Effector memory CD8-positive, alpha-beta T cell (primary cell): Measurements from ENCODE around the gene ATXN7L3.
"Not testable (repeated sequence)": the region's sequence is repeated elsewhere in the genome, so short reads cannot be mapped to it uniquely, and the experiment has no call there.

Experiments
- ATAC-seq: fragments of 150-1000 bp; cut with Tn5 transposase; replicated peaks from 2 replicates; pipeline ENCODE4 v1.10.0; 2021; ENCODE audit warnings: mild to moderate bottlenecking, moderate library complexity
- DNase-seq, 3 experiments: peaks; one replicate each; pipeline ENCODE4 v3.0.0; 2021
- H3K27ac Mint-ChIP-seq, 2 donors: one replicate each; pipeline ENCODE4 v1.8.0; 2022; ENCODE audit warnings: mild to moderate bottlenecking in 2 of 2, mixed read lengths in 2 of 2, moderate library complexity in 2 of 2
- H3K27me3 Mint-ChIP-seq, 2 donors: one replicate each; pipeline ENCODE4 v1.8.0; 2022; ENCODE audit warnings: mixed read lengths in 2 of 2
- H3K36me3 Mint-ChIP-seq: one replicate; pipeline ENCODE4 v1.8.0; 2022; ENCODE audit warnings: mild to moderate bottlenecking, moderate library complexity, mixed read lengths; ENCODE audit not compliant: insufficient read depth
- H3K4me1 Mint-ChIP-seq, 2 donors: one replicate each; pipeline ENCODE4 v1.8.0; 2022; ENCODE audit warnings: low read depth in 2 of 2, mixed read lengths in 2 of 2
- H3K4me3 Mint-ChIP-seq, 2 donors: one replicate each; pipeline ENCODE4 v1.8.0; 2022; ENCODE audit warnings: mild to moderate bottlenecking in 2 of 2, mixed read lengths in 2 of 2, moderate library complexity in 2 of 2
- H3K9me3 Mint-ChIP-seq, 2 donors: one replicate each; pipeline ENCODE4 v1.8.0; 2022; ENCODE audit warnings: mixed read lengths in 2 of 2
- total RNA-seq, 9 experiments: gene quantifications; one replicate each; lab custom pipeline; 2026; lab: John Stamatoyannopoulos, UW

Gene ATXN7L3
- 92.7 to 157 (median 130) reads per million in 9 experiments for total RNA-seq

GRCh38 chr17:44199553-44200477, at the start of gene ATXN7L3:
ATXN7L3 (minus strand) TSS chr17:44199884; CDS start chr17:44198070, 1,814 bp downstream.
- ATAC-seq (peak; percentile 79), DNase-seq (peak; percentile 94 to 95 (median 95))
- peaks cover 35 to 38% of the 10 kb centered on the region in 2 donors for H3K4me1 Mint-ChIP-seq
- H3K27me3 Mint-ChIP-seq, result no peaks in the 10 kb centered on the region
- H3K36me3 Mint-ChIP-seq, result peaks cover 40% of the 10 kb centered on the region
- H3K9me3 Mint-ChIP-seq, result no peaks in the 10 kb centered on the region
- H3K4me3 Mint-ChIP-seq, result peak within 1 kb of the TSS; percentile 90 to 92
- peak within 1 kb of the TSS; percentile 92 to 96 for H3K27ac Mint-ChIP-seq

DNA sequence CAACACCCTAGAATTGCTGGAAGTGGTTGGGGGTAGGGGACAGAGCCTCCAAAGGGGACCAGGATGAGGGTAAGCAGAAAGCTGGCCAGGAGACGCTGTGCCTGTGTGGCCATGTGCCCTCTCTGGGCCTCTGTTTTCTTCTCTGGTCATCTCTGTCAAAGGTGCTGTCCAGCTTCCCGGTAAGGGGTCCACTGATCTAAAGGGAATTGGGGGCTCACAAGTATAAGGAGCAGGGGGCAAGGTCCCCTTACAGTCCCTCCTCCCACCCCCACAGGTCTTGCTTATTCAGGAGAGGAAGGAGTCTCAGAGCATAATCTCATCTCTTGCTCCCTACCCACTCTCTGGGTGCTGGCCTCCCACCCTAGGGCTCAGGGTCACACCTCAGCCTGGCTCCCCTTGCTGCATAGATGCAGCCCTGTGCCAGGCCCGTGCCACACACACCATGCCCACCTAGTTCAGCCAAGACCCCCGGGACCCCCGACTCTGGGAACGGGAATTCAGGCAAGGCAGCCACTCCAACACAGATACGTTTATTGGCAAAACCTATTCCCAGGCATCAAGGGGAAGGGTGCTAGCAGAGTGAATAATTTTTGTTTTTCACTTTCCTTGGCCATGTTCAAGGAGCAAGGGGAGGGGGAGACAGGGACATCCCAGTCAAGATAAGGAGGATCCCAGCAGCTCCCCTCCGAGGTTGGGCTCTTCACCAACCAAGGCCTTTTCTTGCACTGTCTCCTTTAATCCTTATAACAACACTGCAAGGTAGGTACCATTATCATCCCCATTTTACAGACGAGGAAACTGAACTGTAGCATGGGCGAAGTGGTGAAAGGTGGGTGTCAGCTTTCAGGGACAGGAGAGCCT, 48.4 kb upstream of the ATXN7L3 start:
- Mint-ChIP-seq H3K9me3 (no peaks in the 10 kb centered on the region), H3K27me3 (no peaks in the 10 kb centered on the region), H3K27ac (peak overlapping the region; percentile 90 to 91), H3K4me1 (peaks cover 27 to 34% of the 10 kb centered on the region in 2 donors), H3K36me3 (peaks cover 8% of the 10 kb centered on the region), H3K4me3 (no peak overlapping the region)
- ATAC-seq, result no peak
- DNase-seq, result no peak

GRCh38 chr17:44247440-44247841, 47.8 kb upstream of the ATXN7L3 start:
- Mint-ChIP-seq H3K27me3 (no peaks in the 10 kb centered on the region), H3K36me3 (peaks cover 8% of the 10 kb centered on the region), H3K4me1 (peaks cover 27 to 34% of the 10 kb centered on the region in 2 donors), H3K9me3 (no peaks in the 10 kb centered on the region), H3K27ac (peak overlapping the region; percentile 90 to 91), H3K4me3 (no peak overlapping the region)
- DNase-seq (no peak), ATAC-seq (no peak)

DNA sequence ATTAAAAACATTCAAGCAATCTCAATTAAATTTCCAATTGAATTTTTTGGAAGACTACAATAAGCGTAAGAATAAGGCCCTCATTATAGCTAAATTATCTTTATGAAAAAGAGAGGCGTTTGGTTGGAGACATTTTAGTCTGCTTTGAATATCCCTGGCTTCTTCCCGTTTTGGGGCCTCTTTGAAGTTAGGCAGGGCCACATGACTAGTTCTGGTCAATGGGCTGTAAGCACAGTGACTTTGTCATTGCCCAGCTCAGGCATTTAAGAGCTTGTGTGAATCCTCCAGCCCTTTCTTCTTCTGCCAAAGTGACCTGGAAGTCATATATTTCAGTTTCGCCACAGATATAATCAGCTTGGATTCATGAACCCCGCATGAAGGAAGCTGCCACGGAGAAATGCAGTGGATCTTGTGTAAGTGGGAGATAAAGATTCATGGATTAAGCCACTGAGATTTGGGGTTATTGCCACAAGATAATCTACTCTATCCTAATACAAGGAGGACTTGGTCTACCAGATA, 41.5 kb upstream of the ATXN7L3 start:
- no peaks in the 10 kb centered on the region for H3K9me3 Mint-ChIP-seq
- no peak overlapping the region for H3K27ac Mint-ChIP-seq
- peaks cover 1% of the 10 kb centered on the region for H3K36me3 Mint-ChIP-seq
- H3K4me3 Mint-ChIP-seq, result no peak overlapping the region
- ATAC-seq, result no peak
- peaks cover 3 to 4% of the 10 kb centered on the region in 2 donors for H3K4me1 Mint-ChIP-seq
- no peaks in the 10 kb centered on the region for H3K27me3 Mint-ChIP-seq
- no peak for DNase-seq

DNA sequence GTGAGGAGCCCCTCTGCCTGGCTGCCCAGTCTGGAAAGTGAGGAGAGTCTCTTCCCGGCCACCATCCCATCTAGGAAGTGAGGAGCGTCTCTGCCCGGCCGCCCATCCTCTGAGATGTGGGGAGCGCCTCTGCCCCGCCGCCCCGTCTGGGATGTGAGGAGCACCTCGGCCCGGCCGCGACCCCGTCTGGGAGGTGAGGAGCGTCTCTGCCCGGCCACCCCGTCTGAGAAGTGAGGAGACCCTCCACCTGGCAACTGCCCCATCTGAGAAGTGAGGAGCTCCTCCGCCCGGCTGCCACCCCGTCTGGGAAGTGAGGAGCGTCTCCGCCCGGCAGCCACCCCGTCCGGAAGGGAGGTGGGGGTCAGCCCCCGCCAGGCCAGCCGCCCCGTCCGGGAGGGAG, 38.2 kb upstream of the ATXN7L3 start:
- Mint-ChIP-seq H3K27me3 (peaks cover 1 to 10% of the 10 kb centered on the region in 2 donors), H3K4me1 (peaks cover 0 to 10% of the 10 kb centered on the region in 2 donors)
- not testable (repeated sequence) for H3K27ac Mint-ChIP-seq, H3K4me3 Mint-ChIP-seq, H3K9me3 Mint-ChIP-seq, DNase-seq, ATAC-seq, H3K36me3 Mint-ChIP-seq

DNA sequence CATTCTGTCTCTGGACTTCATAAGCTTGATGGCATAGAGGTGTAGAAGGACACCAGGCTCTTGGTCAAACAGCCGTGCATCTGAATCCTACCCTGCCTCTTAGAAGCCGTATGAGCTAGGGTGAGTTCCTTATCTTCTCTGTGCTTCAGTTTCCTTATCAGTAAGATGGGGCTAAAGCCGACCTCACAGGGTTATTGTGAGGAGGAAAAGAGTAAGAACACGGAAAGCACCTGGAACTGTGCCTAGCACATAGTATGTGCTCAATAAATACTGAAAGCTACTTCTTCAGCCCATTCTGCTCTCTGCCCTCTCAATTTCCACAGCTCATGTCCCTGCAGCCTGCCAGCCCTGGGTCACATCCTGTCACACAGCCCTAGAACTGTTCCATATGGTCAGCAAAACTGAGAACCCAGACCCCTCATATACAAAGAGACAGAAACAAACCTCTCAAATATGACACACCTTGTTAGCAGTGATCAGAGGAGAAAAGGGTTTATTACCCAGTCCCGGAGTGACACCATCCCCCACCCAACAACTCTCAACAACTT, 36.8 kb upstream of the ATXN7L3 start:
- H3K4me1 Mint-ChIP-seq, result peaks cover 0 to 10% of the 10 kb centered on the region in 2 donors
- no peak for DNase-seq
- peaks cover 3% of the 10 kb centered on the region for H3K36me3 Mint-ChIP-seq
- H3K27me3 Mint-ChIP-seq, result peaks cover 11 to 19% of the 10 kb centered on the region in 2 donors
- H3K27ac Mint-ChIP-seq, result no peak overlapping the region
- H3K9me3 Mint-ChIP-seq, result no peaks in the 10 kb centered on the region
- ATAC-seq, result no peak
- H3K4me3 Mint-ChIP-seq, result no peak overlapping the region

- peaks cover 0 to 10% of the 10 kb centered on the region in 2 donors for H3K4me1 Mint-ChIP-seq
- peaks cover 12 to 19% of the 10 kb centered on the region in 2 donors for H3K27me3 Mint-ChIP-seq
- H3K9me3 Mint-ChIP-seq, result no peaks in the 10 kb centered on the region
- no peak overlapping the region for H3K27ac Mint-ChIP-seq
- peaks cover 3% of the 10 kb centered on the region for H3K36me3 Mint-ChIP-seq
- DNase-seq (no peak), ATAC-seq (no peak)
- no peak overlapping the region for H3K4me3 Mint-ChIP-seq
These were observed 35.9 kb upstream of the ATXN7L3 start for GRCh38 chr17:44235583-44235936.

DNA sequence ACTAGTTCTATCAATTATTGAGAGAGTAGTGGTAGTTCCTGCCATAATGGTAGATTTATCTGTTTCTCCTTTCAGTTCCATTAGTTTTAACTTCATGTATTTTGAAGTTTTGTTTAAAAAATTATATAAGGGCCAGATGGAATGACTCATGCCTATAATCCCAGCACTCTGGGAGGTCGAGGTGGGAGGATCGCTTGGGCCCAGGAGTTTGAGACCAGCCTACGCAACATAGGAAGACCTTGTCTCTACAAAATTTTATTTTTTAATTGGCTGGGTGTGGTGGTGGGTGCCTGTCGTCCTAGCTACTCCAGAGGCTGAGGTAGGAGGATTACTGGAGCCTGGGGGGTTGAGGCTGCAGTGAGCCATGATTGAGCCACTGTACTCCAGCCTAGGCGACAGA, 33.9 kb upstream of the ATXN7L3 start:
- ATAC-seq (no peak), DNase-seq (no peak)
- peaks cover 4% of the 10 kb centered on the region for H3K36me3 Mint-ChIP-seq
- H3K27ac Mint-ChIP-seq, result no peak overlapping the region
- no peak overlapping the region for H3K4me3 Mint-ChIP-seq
- peaks cover 19 to 20% of the 10 kb centered on the region in 2 donors for H3K27me3 Mint-ChIP-seq
- H3K9me3 Mint-ChIP-seq, result no peaks in the 10 kb centered on the region
- H3K4me1 Mint-ChIP-seq, result peaks cover 0 to 10% of the 10 kb centered on the region in 2 donors

DNA sequence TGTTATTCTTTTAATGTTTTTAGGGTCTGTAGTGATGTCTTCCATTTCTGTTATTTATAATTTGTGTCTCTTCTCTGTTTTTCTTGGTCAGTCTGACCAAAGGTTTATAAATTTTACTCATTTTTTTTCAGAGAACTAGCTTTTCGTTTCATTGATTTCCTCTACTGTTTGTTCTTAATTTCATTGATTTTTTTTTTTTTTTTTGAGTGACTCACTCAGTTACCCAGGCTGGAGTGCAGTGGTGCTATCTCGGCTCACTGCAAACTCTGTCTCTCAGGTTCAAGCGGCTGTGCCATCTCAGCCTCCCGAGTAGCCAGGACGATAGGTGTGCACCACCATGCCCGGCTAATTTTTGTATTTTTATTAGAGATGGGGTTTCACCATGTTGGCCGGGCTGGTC, 32.4 kb upstream of the ATXN7L3 start:
- H3K27ac Mint-ChIP-seq, result no peak overlapping the region
- H3K9me3 Mint-ChIP-seq, result no peaks in the 10 kb centered on the region
- no peak overlapping the region for H3K4me3 Mint-ChIP-seq

GRCh38 chr17:44230140-44230539, 30.5 kb upstream of the ATXN7L3 start:
- Mint-ChIP-seq H3K27ac (no peak overlapping the region), H3K36me3 (peaks cover 8% of the 10 kb centered on the region), H3K27me3 (peaks cover 18 to 20% of the 10 kb centered on the region in 2 donors), H3K4me1 (peaks cover 0 to 4% of the 10 kb centered on the region in 2 donors), H3K9me3 (no peaks in the 10 kb centered on the region), H3K4me3 (no peak overlapping the region)
- DNase-seq (no peak), ATAC-seq (no peak)

More for the DNA sequence above, 32.4 kb upstream of the ATXN7L3 start:
- peaks cover 9% of the 10 kb centered on the region for H3K36me3 Mint-ChIP-seq
- ATAC-seq, result no peak
- peaks cover 0 to 10% of the 10 kb centered on the region in 2 donors for H3K4me1 Mint-ChIP-seq
- DNase-seq, result no peak
- peaks cover 19 to 20% of the 10 kb centered on the region in 2 donors for H3K27me3 Mint-ChIP-seq

DNA sequence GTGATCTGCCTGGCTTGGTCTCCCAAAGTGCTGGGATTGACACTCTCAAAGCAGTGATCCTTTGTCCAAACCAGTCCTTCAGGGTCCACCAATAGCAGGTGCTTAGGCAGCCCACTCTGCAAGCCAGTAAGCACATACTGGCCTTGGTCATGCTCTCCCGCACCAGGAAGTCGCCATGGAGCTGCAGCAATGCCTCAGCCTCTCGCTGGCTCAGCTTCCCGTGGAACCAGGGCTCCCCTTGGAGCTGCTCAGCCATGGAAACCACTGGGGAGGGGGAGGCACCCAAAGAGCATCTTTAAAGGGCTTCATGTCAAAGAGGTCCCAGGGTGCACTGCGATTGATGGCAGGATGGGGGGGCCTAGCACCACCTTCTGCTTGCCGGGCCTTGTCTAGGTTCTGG, 29.4 kb upstream of the ATXN7L3 start:
- ATAC-seq, result no peak
- Mint-ChIP-seq H3K4me3 (no peak overlapping the region), H3K36me3 (peaks cover 8% of the 10 kb centered on the region), H3K27ac (no peak overlapping the region), H3K4me1 (no peaks in the 10 kb centered on the region), H3K9me3 (no peaks in the 10 kb centered on the region), H3K27me3 (peaks cover 15 to 20% of the 10 kb centered on the region in 2 donors)
- no peak for DNase-seq

DNA sequence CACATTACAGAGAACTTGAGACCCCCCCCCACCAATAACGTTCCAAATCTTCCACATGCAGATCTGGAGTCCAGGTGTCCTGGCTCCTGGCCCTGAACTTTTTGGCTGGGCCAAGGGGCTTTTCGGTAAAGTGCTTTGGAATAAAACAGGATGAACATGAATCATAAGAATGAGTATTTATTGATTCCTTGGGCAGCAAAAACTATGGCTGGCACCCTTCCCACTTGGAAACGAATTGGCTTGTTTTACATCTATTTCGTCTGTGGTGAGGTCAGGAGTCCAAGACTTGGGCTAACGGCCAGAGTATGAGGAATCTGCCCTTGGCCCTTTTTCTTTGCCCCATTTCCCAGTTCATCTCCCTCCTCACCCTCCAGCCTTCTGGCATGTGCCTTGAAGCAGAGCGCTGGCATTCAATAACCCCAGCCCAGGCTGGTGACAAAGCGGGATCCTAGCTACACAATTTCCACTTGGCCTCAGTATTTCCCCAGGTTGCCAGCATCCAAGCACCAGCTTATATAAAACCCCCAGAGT, 23.9 kb upstream of the ATXN7L3 start:
- Mint-ChIP-seq H3K36me3 (peaks cover 28% of the 10 kb centered on the region), H3K4me1 (peaks cover 11 to 16% of the 10 kb centered on the region in 2 donors), H3K27ac (no peak overlapping the region), H3K9me3 (no peaks in the 10 kb centered on the region), H3K4me3 (no peak overlapping the region), H3K27me3 (no peaks in the 10 kb centered on the region)
- DNase-seq (no peak), ATAC-seq (no peak)
